Mucosa of rectum (tissue), 2 donors: ENCODE data around the gene KRTAP7-1.

ENCODE experiments used
- H3K27ac ChIP-seq, 2 donors: one replicate each; pipeline ENCODE4 v1.7.0; 2013; ENCODE audit warnings: inconsistent platforms in 2 of 2, low read depth in 2 of 2, low read length in 2 of 2
- H3K27me3 ChIP-seq, 2 donors: one replicate each; pipeline ENCODE4 v1.7.0; 2013; ENCODE audit warnings: low read length in 2 of 2; ENCODE audit not compliant: control insufficient read depth in 2 of 2, insufficient read depth in 2 of 2
- H3K36me3 ChIP-seq, 2 donors: one replicate each; pipeline ENCODE4 v1.7.0; 2013; ENCODE audit warnings: low read length in 2 of 2; ENCODE audit not compliant: control insufficient read depth in 2 of 2, insufficient read depth in 2 of 2
- H3K4me1 ChIP-seq, 2 donors: one replicate each; pipeline ENCODE4 v1.7.0; 2013; ENCODE audit warnings: low read length in 2 of 2, mild to moderate bottlenecking in 1 of 2; ENCODE audit not compliant: control insufficient read depth in 2 of 2, insufficient read depth in 2 of 2
- H3K4me3 ChIP-seq, 2 donors: one replicate each; pipeline ENCODE4 v1.7.0; 2013; ENCODE audit warnings: low read length in 2 of 2
- H3K9ac ChIP-seq, 2 donors: one replicate each; pipeline ENCODE4 v1.7.0; 2013; ENCODE audit warnings: low read length in 2 of 2, low read depth in 1 of 2, mild to moderate bottlenecking in 1 of 2
- H3K9me3 ChIP-seq, 2 donors: one replicate each; pipeline ENCODE4 v1.7.0; 2013; ENCODE audit warnings: low read length in 2 of 2; ENCODE audit not compliant: control insufficient read depth in 2 of 2
- donor health status: healthy.
- donor health status: Normal muscosa, but diverticular disease.

KRTAP7-1 gene, protein sequence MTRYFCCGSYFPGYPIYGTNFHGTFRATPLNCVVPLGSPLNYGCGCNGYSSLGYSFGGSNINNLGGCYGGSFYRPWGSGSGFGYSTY

DNA sequence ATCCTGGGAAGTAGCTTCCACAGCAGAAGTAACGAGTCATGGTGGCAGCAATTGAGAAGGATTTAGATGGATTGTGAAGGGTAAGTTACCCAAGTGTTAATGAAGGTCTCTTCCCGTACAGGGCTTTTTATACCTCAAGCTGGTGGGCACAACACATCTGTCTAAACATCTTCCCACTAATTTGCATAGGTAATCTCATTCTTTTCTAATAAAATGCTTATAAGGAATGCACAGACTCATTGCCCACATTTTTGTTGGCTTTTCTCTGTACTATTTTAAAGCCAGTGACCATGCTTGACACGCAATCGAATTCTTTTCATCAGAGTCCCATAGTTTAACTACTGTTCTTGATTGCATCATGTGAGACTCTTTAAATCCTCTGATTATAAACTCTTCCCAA lies at the start of gene KRTAP7-1:
Gene KRTAP7-1, minus strand, starts transcription at position 101 of the 400 bp plus-strand sequence. Its CDS starts 61 bp downstream, at position 40.
- H3K36me3 ChIP-seq, result no peaks in the 10 kb centered on the region
- H3K27me3 ChIP-seq, result no peaks in the 10 kb centered on the region
- H3K27ac ChIP-seq, result no peak within 1 kb of the TSS
- H3K9ac ChIP-seq, result no peak within 1 kb of the TSS
- H3K4me1 ChIP-seq, result no peaks in the 10 kb centered on the region
- H3K4me3 ChIP-seq, result no peak within 1 kb of the TSS
- no peaks in the 10 kb centered on the region for H3K9me3 ChIP-seq

DNA sequence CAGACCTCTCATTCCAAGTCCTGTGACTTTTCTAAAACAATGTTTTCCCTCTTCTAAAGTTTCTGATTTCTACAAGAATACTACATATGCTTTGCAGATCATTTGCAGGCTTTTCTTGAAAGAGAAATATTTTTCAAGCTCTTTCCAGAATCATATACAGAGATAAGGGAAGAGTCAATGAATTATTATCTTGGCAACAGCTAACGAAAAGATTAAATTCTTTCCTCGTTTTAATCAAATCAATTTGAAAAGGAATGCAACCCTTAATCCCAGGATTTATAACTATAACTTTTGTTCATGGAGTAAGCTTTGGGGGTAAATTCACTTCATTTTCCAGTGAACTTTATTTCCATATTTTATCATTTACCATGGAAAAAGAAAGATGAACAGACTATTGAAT lies 45.0 kb upstream of the KRTAP7-1 start:
- H3K36me3 ChIP-seq, result no peaks in the 10 kb centered on the region
- H3K9me3 ChIP-seq, result peaks cover 0 to 3% of the 10 kb centered on the region in 2 donors
- no peak overlapping the region for H3K9ac ChIP-seq
- no peak overlapping the region for H3K27ac ChIP-seq
- no peak overlapping the region for H3K4me3 ChIP-seq
- no peaks in the 10 kb centered on the region for H3K27me3 ChIP-seq
- H3K4me1 ChIP-seq, result no peaks in the 10 kb centered on the region

DNA sequence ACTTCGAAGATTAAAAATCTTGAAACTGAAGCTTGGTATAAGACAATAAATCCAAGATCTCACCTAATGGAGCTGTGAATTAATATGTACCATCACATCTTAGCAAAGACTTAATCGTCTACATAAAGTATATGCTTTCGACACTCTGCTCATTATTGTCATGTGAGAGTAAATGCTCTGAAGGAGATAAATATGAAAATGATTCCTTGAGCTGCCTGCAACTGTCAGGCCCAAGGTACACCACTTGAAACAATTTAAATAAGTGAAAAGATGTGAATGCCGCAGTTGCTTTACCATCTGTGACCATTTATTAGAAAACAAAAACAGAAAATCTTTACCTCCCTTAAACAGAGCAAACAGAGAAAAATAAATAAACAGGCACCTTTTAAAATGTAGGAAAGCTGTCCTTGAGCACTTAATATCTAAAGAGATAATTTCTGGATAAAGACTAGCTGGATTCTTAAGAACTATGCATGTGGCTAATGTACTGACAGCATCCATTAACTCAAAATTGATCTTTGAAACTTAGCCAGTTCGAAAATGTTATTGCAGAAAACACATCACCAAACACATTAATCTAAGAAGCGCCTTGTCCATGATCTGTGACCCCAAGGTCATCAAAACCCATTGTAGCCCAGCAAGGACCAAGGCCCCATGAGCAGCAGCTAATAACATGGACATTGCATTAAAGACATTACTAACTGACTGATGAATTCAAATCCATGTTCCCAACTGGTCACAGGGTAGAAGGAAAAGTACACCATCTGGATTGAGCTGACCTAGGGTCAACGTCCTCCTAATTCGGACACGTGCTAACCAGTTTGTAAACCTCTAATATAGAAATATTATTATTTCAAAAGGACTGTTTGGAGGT lies 18.3 kb upstream of the KRTAP7-1 start:
- Histone ChIP-seq H3K27me3 (no peaks in the 10 kb centered on the region), H3K27ac (no peak overlapping the region), H3K4me1 (no peaks in the 10 kb centered on the region), H3K4me3 (no peak overlapping the region), H3K9ac (no peak overlapping the region), H3K9me3 (peaks cover 0 to 3% of the 10 kb centered on the region in 2 donors), H3K36me3 (no peaks in the 10 kb centered on the region)

DNA sequence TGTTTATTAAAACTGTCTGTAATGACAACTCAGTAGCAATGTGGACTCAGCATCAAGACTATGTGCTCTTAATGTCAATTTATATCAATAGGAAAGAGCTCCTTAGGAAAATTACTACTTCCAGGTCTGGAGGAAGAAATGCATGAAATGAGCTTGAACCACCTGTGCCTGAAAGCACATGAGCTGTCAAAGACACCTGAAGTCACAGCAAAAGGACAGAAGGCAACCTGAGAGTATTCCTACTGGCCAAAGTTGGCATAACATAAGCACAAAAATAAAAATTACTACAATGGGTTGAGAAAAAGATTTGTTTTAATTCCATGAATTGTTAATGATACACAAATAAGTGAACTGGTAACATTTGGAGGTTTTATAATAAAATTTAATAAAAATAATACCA lies 13.4 kb upstream of the KRTAP7-1 start:
- Histone ChIP-seq H3K36me3 (no peaks in the 10 kb centered on the region), H3K9me3 (peaks cover 0 to 5% of the 10 kb centered on the region in 2 donors), H3K27ac (no peak overlapping the region), H3K4me3 (no peak overlapping the region), H3K27me3 (no peaks in the 10 kb centered on the region), H3K9ac (no peak overlapping the region), H3K4me1 (no peaks in the 10 kb centered on the region)

DNA sequence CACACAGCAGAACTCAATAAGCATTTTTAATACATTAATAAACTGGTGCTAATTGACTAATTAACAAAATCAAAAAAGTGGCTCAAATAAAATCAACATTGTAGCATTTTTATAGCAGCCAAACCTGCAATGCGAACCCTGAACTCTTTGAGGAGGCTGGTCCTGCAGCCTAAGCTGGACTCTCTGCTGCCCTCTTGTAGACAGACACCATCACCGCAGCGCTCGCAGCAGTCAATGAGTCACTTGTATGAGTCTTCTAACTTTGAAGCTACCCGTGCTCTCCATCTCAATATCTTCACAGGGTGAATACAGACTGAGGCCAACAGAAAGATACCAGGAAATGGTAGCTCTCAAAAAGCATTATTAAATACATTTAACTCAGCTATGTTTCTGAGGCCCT lies 9.7 kb upstream of the KRTAP7-1 start:
- no peaks in the 10 kb centered on the region for H3K27me3 ChIP-seq
- no peaks in the 10 kb centered on the region for H3K36me3 ChIP-seq
- H3K27ac ChIP-seq, result no peak overlapping the region
- H3K4me3 ChIP-seq, result no peak overlapping the region
- H3K4me1 ChIP-seq, result no peaks in the 10 kb centered on the region
- peaks cover 2 to 3% of the 10 kb centered on the region in 2 donors for H3K9me3 ChIP-seq
- no peak overlapping the region for H3K9ac ChIP-seq

DNA sequence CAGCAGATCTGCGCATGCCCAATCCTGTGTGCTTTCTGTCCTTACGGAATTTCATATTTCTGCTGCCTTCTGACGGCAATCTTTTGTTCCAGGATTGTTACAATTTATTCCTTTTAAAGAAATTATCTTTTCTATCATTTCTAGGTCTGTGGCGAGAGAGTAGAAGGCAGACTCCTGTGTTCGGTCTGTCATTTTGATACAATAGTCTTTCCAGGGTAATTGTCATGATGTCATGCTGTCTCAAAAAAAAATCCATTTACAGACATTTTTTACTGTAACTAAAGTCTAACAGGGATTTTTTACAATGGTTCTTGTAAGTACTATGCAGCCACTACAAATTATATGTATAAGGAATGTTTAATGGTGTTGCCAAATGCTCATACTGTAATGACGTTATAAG lies 9.0 kb upstream of the KRTAP7-1 start:
- Histone ChIP-seq H3K27ac (no peak overlapping the region), H3K36me3 (no peaks in the 10 kb centered on the region), H3K4me1 (no peaks in the 10 kb centered on the region), H3K9me3 (peaks cover 2 to 3% of the 10 kb centered on the region in 2 donors), H3K27me3 (no peaks in the 10 kb centered on the region), H3K9ac (no peak overlapping the region), H3K4me3 (no peak overlapping the region)

DNA sequence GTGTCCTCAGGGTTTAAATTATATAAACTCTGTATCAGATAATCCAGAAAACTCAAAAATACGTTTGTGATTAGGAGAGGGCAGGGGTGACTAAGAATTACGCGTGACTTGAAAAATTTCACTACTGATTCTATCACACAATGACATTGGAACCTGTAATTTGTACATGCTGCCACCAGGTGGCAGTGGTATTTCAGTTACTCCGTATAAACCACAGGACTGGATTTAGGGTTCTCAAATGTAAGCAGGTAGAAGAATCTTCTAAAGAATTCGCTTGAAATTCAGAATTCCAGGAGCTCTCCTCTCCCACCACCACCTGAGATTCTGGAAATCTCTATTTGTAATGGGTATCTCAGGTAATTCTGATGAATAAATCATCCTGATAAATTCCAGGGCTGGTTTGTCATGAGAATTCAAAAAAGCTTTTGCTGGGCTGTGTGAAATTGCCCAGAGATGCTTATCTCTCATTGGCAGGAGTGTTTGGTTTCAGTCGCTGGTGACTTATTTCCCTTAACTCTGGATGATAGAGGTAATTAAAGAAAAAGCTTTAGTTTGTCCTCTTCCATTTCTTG lies 1.7 kb upstream of the KRTAP7-1 start:
- Histone ChIP-seq H3K36me3 (no peaks in the 10 kb centered on the region), H3K9ac (no peak overlapping the region), H3K27me3 (no peaks in the 10 kb centered on the region), H3K27ac (no peak overlapping the region), H3K4me3 (no peak overlapping the region), H3K4me1 (no peaks in the 10 kb centered on the region), H3K9me3 (peaks cover 0 to 2% of the 10 kb centered on the region in 2 donors)

DNA sequence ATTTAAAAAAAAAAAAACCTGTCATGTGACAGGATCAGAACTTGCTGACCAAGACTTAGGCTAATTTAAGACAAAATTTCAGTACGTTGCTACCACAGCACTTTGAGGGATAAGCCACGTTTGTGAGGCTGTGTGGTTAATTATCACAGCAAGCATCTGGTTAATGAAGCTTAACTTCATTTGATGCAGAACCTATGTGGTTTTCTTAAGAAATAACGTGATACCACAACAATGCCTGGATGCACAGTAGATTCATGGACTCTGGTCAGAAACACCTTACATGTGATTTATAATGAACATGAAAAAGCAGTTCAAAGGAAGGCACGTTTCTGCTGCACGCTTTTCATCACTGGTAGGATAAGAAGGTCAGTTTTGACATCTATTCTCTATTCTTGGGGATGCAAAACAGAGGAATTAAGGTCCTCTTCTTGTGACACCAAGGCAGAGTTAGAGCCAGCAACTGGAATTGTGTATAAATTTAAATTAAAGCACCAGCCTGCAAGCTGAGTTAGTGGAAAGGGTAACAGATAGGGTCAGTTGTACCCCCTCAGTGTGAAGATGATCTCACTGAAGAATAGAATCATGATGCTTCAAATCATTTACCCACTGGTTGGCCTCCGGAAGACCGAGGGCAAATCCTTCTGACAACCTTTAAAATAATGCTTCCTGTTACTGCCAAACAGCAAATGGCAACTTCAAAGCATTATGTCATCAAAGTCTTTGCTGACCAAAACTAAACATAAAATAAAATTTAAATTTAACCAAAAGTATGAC lies 10.5 kb downstream of the KRTAP7-1 start:
- H3K9me3 ChIP-seq, result no peaks in the 10 kb centered on the region
- H3K27ac ChIP-seq, result no peak overlapping the region
- H3K4me3 ChIP-seq, result no peak overlapping the region
- H3K27me3 ChIP-seq, result no peaks in the 10 kb centered on the region
- no peaks in the 10 kb centered on the region for H3K4me1 ChIP-seq
- H3K9ac ChIP-seq, result no peak overlapping the region
- H3K36me3 ChIP-seq, result no peaks in the 10 kb centered on the region

DNA sequence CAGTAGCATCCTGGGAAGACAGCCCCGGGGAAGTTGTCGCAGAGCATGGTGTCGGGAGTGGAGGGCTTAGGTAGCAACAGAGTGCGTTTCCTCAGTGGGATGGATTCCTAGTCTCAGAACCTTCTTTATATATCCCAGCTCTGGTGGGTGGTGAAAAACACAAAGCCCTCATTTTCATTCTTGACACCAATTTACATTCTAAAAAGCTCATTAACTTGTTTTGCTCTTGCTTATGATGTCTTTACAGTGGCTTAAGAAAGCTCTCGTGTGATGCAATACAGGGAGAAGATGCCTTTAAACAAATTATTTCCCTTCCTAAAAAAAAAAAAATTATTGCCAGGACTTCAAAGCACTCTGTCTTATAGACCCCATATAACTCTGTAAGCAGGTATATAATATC lies 16.4 kb downstream of the KRTAP7-1 start, which contains the start of gene KRTAP8-1:
Gene KRTAP8-1, minus strand, starts transcription at position 101 of the 400 bp plus-strand sequence. Its CDS starts 54 bp downstream, at position 47.
- H3K36me3 ChIP-seq, result no peaks in the 10 kb centered on the region
- no peak within 1 kb of the TSS for H3K27ac ChIP-seq
- no peaks in the 10 kb centered on the region for H3K9me3 ChIP-seq
- H3K4me3 ChIP-seq, result no peak within 1 kb of the TSS
- H3K27me3 ChIP-seq, result no peaks in the 10 kb centered on the region
- no peak within 1 kb of the TSS for H3K9ac ChIP-seq
- H3K4me1 ChIP-seq, result no peaks in the 10 kb centered on the region

DNA sequence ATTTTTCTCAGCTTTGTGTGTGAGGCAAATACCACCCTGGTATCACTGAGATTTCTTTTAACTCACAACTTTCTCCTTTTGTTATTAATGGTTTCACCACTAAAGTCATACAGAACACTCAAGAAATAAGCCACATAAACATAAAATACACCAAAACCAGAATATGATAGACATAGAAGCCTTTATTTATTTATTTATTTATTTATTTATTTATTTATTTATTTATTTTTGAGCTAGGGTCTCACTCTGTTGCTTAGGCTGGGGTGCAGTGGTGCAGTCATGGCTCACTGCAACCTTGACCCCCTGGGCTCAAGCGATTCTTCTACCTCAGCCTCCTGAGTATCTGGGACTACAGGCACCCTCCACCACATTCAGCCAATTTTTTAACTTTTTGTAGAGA lies 29.0 kb downstream of the KRTAP7-1 start:
- no peak overlapping the region for H3K27ac ChIP-seq
- no peaks in the 10 kb centered on the region for H3K36me3 ChIP-seq

More for the DNA sequence above, 29.0 kb downstream of the KRTAP7-1 start:
- H3K4me3 ChIP-seq, result no peak overlapping the region
- no peaks in the 10 kb centered on the region for H3K27me3 ChIP-seq
- H3K9me3 ChIP-seq, result no peaks in the 10 kb centered on the region
- H3K4me1 ChIP-seq, result no peaks in the 10 kb centered on the region
- H3K9ac ChIP-seq, result no peak overlapping the region
